K562 (cell line): ENCODE measurements around the gene GOLT1A. TPM values are rescaled to one million over a fixed set of nuclear protein-coding genes. Genes with fewer than 3 reads are reported as not detected.

Experiments
- ATAC-seq: fragments of 200-7000 bp; cut with Tn5 transposase; 3 replicates; pipeline ENCODE4 v1.9.1; 2020; ENCODE audit warnings: moderate library complexity
- BruUV-seq: library from RNA; stranded (reverse); fragments of 400-500 nt; replicated peaks from 2 replicates; lab custom pipeline; 2021; lab: Mats Ljungman, UMichigan
- CTCF ChIA-PET: fragments of 300-600 bp; formaldehyde crosslinking; extraction: SDS; loops from one replicate; lab custom pipeline; 2021; ENCODE audit warnings: low intra/inter-chr PET ratio; lab: Yijun Ruan, JAX
- POLR2A ChIA-PET: fragments of 300-600, 350-650 bp; sonication (Branson Sonifier 250); formaldehyde crosslinking; extraction: SDS; loops from one replicate; lab custom pipeline; 2021; ENCODE audit warnings: antibody characterized with exemption, inconsistent platforms; lab: Yijun Ruan, JAX
- DNase-seq, 4 experiments: peaks; one replicate each; pipeline versions ENCODE4 v3.0.0 to v3.0.0-alpha.2; 2011 to 2018; ENCODE audit warnings: low spot score in 3 of 4, mixed read lengths in 3 of 4; ENCODE audit errors: extremely low read depth in 1 of 4
- FAIRE-seq: peaks from 2 replicates; lab custom pipeline; 2011; peaks lifted over from hg19 to GRCh38; lab: Jason Lieb, UNC
- H2AFZ ChIP-seq: 2 replicates; pipeline ENCODE4 v1.6.0; 2011; ENCODE audit warnings: low read depth, low read length, control low read depth, inconsistent platforms
- H3K27ac ChIP-seq: fragments of 200-600 bp; 3 replicates; pipeline ENCODE4 v1.8.0; 2011; ENCODE audit warnings: low read depth, mild to moderate bottlenecking, control low read depth, inconsistent platforms, low read length, moderate library complexity, mixed read lengths; ENCODE audit errors: extremely low read depth
- H3K27me3 ChIP-seq, 2 experiments: fragments of 300-600 bp in 1 of 2; 2 replicates in 1 of 2; 3 replicates in 1 of 2; pipeline versions ENCODE4 v1.6.0 to v1.8.0; 2011; ENCODE audit warnings: inconsistent platforms in 2 of 2, low read length in 2 of 2, mild to moderate bottlenecking in 1 of 2, mixed read lengths in 1 of 2, moderate library complexity in 1 of 2; ENCODE audit not compliant: control insufficient read depth in 2 of 2, insufficient read depth in 2 of 2
- H3K36me3 ChIP-seq: fragments of 300-600 bp; 3 replicates; pipeline ENCODE4 v1.8.0; 2011; ENCODE audit warnings: mild to moderate bottlenecking, low read length, inconsistent platforms; ENCODE audit not compliant: control insufficient read depth, insufficient read depth
- H3K4me1 ChIP-seq, 2 experiments: fragments of 200-600 bp in 1 of 2; replicated peaks in 1 of 2; 2 replicates in 1 of 2; 3 replicates in 1 of 2; pipeline versions ENCODE4 v1.5.1 to v1.8.0; 2011; ENCODE audit warnings: inconsistent platforms in 2 of 2, low read length in 2 of 2, mild to moderate bottlenecking in 1 of 2, mixed read lengths in 1 of 2, moderate library complexity in 1 of 2; ENCODE audit not compliant: control insufficient read depth in 2 of 2, insufficient read depth in 2 of 2
- H3K4me2 ChIP-seq: 2 replicates; pipeline ENCODE4 v1.6.1; 2011; ENCODE audit warnings: low read length, control low read depth, inconsistent platforms, mixed read lengths; ENCODE audit not compliant: insufficient read depth
- H3K4me3 ChIP-seq: fragments of 200-600 bp; sonication (generic), shearing (Covaris generic); 2 replicates; pipeline ENCODE4 v1.5.1; 2016; ENCODE audit warnings: control low read depth, inconsistent platforms
- H3K79me2 ChIP-seq: fragments of 200-600 bp; 3 replicates; pipeline ENCODE4 v1.8.0; 2011; ENCODE audit warnings: low read length, inconsistent platforms; ENCODE audit not compliant: control insufficient read depth, insufficient read depth
- H3K9ac ChIP-seq, 2 experiments: 2 replicates each; pipeline versions ENCODE4 v1.6.0 to v1.6.1; 2011; ENCODE audit warnings: low read depth in 2 of 2, low read length in 2 of 2, control low read depth in 1 of 2, inconsistent platforms in 1 of 2, mild to moderate bottlenecking in 1 of 2, mixed read lengths in 1 of 2; ENCODE audit not compliant: insufficient read depth in 1 of 2
- H3K9me1 ChIP-seq: one replicate; pipeline ENCODE4 v1.6.0; 2011; ENCODE audit warnings: inconsistent platforms, mild to moderate bottlenecking, low read length, moderate library complexity; ENCODE audit not compliant: control insufficient read depth, insufficient read depth
- H3K9me3 ChIP-seq: replicated peaks from 2 replicates; pipeline ENCODE4 v1.5.1; 2011; ENCODE audit warnings: low read depth, low read length, inconsistent platforms; ENCODE audit not compliant: control insufficient read depth, insufficient read depth
- H4K20me1 ChIP-seq: replicated peaks from 2 replicates; pipeline ENCODE4 v1.6.1; 2011; ENCODE audit warnings: low read length, inconsistent platforms, mixed read lengths; ENCODE audit not compliant: control insufficient read depth, insufficient read depth
- E2F1 ChIP-seq: sonication (generic); formaldehyde crosslinking; IDR thresholded peaks from 2 replicates; pipeline ENCODE4 v1.8.1; 2023; ENCODE audit warnings: mild to moderate bottlenecking, missing genetic modification reagents, moderate library complexity
- MCM7 ChIP-seq, 2 experiments: fragments of 450-650 bp; IDR thresholded peaks; 2 replicates each; pipeline ENCODE4 v1.6.1; 2016 to 2018
- NR1H2 ChIP-seq: sonication (generic); formaldehyde crosslinking; IDR thresholded peaks from 2 replicates; pipeline ENCODE4 v1.4.0; 2020; ENCODE audit warnings: mild to moderate bottlenecking, missing genetic modification reagents
- RBM34 ChIP-seq: fragments of 200-400 bp; formaldehyde crosslinking; IDR thresholded peaks from 2 replicates; pipeline ENCODE4 v1.6.1; 2018; ENCODE audit warnings: low read length, borderline replicate concordance; ENCODE audit not compliant: insufficient read depth
- ZNF431 ChIP-seq: sonication (generic); formaldehyde crosslinking; IDR thresholded peaks from 2 replicates; pipeline ENCODE4 v1.8.0; 2022; ENCODE audit warnings: mild to moderate bottlenecking, missing genetic modification reagents
- ZNF589 ChIP-seq: fragments of 200-800 bp; sonication (Bioruptor generic); IDR thresholded peaks from 2 replicates; pipeline ENCODE4 v1.6.1; 2016; ENCODE audit warnings: low read depth, missing genetic modification characterization, missing compliant biosample characterization
- WGBS: fragments of 100-300 bp; shearing (Covaris generic); methylation state at CpG from one replicate; pipeline ENCODE4 v1.1.6; 2016; ENCODE audit warnings: low coverage, mixed read lengths; ENCODE audit not compliant: insufficient coverage; ENCODE audit errors: missing lambda C conversion rate; 5-methylcytosine and 5-hydroxymethylcytosine counted together
- in situ Hi-C: fragments of 300-500 bp; cut with MboI; formaldehyde crosslinking; loops from 4 replicates; pipeline ENCODE4 v1.15.0; 2018; ENCODE audit warnings: inconsistent platforms, mixed read lengths
- intact Hi-C: fragments of 100-400 bp; cut with micrococcal nuclease; formaldehyde crosslinking; loops from 2 replicates; pipeline ENCODE4 v1.14.2; 2022
- polyA plus RNA-seq, 8 experiments: library from polyadenylated mRNA; depleted of rRNA in 4 of 8; stranded (reverse) in 5 of 8; unstranded in 3 of 8; fragments of >200 nt; fragmentation: Nextera tagmentation in 2 of 8; fragmentation: Illumina TruSeq in 1 of 8; extraction: Ambion mirVana in 2 of 8; extraction: Trizol in 1 of 8; gene quantifications; 2 replicates each; pipeline versions ENCODE4 v1.2.1 to v1.2.3, GENCODE V29; 2011 to 2014; ENCODE audit warnings: inconsistent platforms in 1 of 8, missing spikeins in 1 of 8
- total RNA-seq, 7 experiments: library from RNA; depleted of rRNA in 6 of 7; stranded (reverse); fragments of >200 nt in 6 of 7; fragmentation: Illumina TruSeq in 2 of 7; extraction: Trizol in 2 of 7; gene quantifications; 2 replicates each; pipeline versions ENCODE4 v1.2.1 to v1.2.3, GENCODE V29; 2011 to 2021; ENCODE audit warnings: low replicate concordance in 1 of 7
- TF ChIP-seq, protein P1 (sequence below): fragments of 250-450 bp; sonication (Bioruptor Pico); IDR thresholded peaks from 2 replicates; pipeline ENCODE4 v1.8.0; 2021; ENCODE audit warnings: moderate library complexity, mild to moderate bottlenecking, inconsistent platforms

GOLT1A gene
- total and polyA plus RNA-seq, 9 of the 15 experiments (the other 6 are each of a cell fraction or from before 2014, with no cell fraction given) = not detected

DNA sequence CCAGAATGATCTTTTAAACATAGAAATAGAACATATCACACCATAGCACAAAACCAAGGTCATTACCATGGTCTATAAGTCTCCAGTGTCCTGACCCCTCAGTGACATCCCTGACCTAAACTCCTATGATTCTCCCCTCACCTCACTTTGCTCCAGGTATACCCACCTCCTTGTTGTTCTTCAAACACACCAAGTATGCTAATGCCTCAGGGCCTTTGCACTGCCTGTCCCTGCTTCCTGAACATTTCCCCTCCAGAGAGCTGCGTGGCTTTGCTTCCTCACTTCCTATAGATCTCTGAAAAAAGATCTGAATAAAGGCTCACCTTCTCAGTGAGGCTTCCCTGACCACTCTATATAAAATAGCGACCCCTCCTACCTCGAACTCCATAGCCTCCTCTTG lies 1.1 kb downstream of the GOLT1A start:
- CTCF ChIA-PET = no interaction called here
- 0% methylated on average over 3 of the region's 3 CpGs for WGBS
- TF ChIP-seq RBM34 (no peak), MCM7 (IDR thresholded peaks at IDR 0.05) (no peak), E2F1 (no peak), NR1H2 (CRISPR knock-in tag) (no peak), ZNF431 (CRISPR knock-in tag) (no peak), ZNF589 (CRISPR knock-in tag) (no peak)
- TF ChIP-seq, protein P1, sequence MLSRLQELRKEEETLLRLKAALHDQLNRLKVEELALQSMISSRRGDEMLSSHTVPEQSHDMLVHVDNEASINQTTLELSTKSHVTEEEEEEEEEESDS (CRISPR knock-in tag) = no peak
- H3K27me3 ChIP-seq = peaks cover 4 to 15% of the 10 kb centered on the region in 2 experiments; a peak in 2 of 5 replicates
- no peak overlapping the region for H3K4me3 ChIP-seq
- no TSS peak for BruUV-seq
- H3K9me3 ChIP-seq = no peaks in the 10 kb centered on the region
- H3K4me1 ChIP-seq = peaks cover 0 to 10% of the 10 kb centered on the region in 2 experiments; a peak in 3 of 5 replicates
- no peaks in the 10 kb centered on the region for H3K36me3 ChIP-seq
- H3K4me2 ChIP-seq = no peak overlapping the region
- H3K9ac ChIP-seq = no peak overlapping the region
- H3K9me1 ChIP-seq = no peaks in the 10 kb centered on the region
- in situ Hi-C loops = loop anchor here (5.0 kb wide), 1 partner anchor 150 kb away; no protein-coding TSS in a partner anchor
- DNase-seq (no peak), ATAC-seq (no peak), FAIRE-seq (no peak)
- no peaks in the 10 kb centered on the region for H4K20me1 ChIP-seq
- intact Hi-C loops = no loop called here
- H2AFZ ChIP-seq = no peak overlapping the region
- POLR2A ChIA-PET = no interaction called here
- H3K27ac ChIP-seq = no peak overlapping the region
- H3K79me2 ChIP-seq = no peaks in the 10 kb centered on the region
